ENCODE data around the gene TSSK2.

TSSK2 gene

DNA sequence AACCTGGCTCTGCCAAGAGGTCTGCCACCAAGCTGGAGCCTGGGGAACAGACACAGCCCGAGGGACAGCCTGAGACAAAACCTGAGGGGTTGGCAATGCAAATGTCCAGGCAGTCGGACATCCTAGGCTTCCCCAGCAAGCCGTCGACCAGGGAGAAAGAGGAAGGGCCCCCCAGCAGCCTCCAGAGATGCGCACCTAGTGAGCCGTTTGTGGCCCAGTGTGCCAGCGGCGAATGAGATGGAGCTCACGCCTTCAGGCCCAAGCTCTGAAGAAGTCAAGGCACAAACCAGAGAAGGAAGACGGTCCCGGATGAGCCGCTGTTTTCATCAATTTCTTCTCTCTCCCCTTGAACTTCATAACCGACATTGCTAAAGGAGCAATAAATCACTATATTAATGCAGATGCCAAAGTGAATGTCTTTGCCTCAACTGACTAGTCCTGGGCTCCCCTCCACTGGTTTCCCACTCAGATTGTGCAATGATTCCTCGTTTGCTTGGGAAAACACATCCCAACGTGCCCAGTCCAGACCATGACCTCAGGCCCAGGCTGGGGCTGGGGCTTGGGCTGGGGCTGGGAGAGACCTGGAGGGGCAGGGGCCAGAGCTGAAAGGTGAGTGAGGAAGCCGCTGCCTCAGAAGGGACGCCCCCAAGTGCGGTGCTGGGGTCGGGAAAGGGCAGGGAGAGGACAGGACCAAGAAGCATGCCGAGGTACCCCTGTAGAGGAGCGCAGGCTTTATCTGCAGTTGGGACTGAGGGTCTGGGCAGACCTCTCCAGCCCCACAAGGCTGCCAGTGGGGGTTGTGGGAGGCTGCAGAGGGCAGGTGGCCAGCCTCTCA, 5.4 kb upstream of the TSSK2 start:
- no peak for DNase-seq

DNA sequence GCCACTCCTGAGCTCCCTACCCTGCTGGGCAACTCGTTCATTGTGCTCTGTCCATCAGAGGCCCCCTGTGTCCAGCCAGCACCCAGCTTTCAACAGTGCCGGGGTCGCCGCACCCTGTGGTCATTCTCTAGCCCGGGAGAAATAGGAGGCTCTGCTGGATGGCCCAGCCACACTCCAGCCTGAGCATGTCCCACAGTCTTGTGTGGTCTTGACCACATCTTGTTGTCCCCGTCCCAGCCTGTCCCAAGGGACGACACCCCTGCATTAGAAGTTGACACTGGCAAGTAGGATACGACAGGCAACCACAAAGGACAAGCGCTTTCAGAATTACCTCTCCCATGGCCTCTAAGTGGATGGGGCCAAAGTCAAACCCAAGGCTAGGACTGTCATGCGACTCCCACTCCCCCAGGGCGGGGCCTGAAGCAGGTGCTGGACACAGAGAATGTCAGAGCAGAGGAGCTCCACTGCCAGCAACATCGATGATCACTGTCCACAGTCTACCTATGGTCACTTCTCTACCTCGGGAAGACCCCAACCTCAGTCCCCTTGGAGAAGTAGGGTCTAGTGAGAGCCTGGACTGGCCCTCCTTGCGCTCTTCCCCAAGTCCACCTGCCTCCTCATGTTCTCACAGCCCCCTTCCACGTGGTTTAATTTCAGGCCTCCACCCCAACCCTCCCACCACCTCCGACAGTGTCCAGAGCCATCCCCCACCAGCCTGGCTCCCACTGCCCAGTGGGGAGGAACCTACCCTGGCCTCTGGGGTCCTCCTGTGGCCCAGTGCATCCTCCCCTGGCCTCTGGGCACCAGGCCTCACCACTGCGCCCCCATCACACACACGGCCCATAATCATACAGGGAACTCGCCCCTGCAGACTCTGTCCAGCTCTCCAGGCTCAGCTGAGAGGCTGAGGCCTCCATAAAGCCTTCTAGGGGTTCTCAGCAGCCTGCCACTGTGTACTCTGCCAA, 4.5 kb upstream of the TSSK2 start:
- no peak for DNase-seq

DNA sequence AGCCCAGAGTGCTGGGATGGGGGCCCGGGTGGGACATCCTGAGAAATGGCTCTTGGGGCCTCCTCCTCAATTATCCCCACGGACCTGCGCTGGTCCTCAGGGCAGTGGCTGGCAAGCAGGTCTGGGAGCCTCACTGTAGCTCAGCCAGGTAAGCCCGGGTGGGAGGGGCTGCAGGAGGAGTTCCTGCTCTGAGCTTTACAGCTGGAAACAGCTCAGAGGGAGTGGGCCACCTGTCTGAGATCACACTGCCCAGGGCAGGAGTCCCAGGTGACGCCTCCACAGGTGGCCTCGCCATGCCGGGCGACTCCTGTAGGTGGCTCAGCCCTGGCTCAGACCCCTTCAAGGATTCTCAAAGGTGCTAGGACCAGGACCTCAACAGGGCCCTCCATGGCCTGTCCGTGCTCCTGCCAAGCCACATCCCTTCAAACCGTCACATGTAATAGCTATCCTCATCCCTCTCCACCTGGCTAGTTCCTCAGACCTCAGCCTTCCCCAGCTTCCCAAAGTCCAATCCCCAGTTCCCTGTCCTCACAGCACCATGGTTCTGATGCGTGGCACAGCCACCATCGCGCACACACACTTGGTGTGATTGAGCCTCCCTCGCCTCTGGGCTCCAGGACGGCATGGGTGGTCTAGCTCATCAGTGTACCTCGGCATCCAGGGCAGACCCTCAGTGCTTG, 3.6 kb upstream of the TSSK2 start:
- DNase-seq, result no peak

DNA sequence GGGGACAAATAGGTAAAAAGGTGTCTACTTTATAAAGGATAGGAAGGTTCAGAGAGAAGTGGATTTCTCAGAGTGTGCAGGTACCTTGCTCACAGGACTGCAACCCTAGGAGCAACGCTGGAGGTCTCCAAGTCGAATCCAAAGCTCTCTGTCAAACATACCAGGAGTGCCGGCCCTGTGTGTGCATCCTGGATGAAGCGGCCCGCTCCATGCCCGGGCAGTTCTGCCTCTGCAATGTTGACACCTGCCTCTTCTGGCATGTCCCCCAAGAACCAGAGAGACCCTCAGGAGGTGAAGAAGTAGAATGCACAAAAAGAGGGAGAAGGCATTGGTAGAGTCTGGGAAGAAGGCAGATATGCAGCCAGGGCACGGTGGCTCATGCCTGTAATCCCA, 3.1 kb upstream of the TSSK2 start:
- no peak for DNase-seq

DNA sequence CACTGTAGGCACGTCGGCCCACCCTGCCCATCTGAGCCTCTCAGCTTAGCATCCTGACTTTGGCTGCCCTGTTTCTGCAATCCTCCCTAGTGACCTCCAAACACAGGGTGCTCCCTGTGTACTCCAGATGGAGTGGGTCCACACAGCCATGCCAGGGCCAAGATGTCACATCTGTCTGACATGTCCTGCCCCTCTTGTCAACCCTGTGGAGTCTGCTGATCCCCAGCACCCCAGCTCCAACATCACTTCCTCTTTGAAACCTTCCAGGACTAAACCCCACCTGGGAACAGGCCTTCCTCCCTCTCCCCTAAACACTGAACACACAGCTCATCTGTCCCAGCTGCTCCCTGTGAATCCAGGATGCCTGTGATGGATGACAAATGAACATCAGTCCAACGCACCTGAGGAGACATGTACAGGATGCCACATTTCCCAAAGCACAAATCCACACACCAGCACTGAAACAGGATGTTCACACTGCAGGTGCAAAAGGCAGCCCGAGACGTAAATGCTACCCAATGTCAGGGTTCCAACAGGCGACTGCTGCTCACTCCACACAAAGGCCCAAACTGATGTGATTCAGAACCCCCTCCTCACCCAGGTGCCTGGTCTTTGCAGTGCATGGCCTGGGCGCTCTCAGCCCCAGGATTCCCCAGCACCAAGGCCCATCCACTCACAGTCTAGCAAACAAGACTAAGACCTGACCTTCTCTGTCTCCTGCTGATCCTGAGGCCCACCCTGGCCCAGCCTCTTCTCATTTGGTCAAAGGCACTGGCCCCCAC, 2.0 kb upstream of the TSSK2 start:
- no peak for DNase-seq

DNA sequence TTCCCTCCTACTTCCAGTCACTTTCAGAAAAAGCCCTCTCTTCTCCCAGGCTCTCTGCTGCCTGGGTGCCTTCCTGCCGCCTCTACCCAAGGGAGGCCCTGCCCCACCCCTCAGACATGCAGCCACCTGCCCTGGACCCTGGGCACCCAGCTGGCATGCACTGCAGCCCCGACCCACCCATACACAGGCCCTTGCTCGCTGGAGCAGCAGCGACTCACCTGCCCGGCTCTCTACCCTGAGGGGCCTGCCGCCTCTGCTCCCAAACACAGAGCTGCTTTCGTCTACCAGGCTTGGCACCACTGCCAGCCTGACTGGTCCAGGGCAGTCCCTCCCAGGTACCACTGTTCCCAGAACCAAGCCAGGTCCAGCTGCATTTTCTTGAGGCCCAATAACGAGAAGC, 1.2 kb upstream of the TSSK2 start:
- DNase-seq, result no peak

DNA sequence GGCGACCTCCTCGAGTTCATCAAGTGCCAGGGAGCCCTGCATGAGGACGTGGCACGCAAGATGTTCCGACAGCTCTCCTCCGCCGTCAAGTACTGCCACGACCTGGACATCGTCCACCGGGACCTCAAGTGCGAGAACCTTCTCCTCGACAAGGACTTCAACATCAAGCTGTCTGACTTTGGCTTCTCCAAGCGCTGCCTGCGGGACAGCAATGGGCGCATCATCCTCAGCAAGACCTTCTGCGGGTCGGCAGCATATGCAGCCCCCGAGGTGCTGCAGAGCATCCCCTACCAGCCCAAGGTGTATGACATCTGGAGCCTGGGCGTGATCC, 542 bp downstream of the TSSK2 start:
- no peak for DNase-seq

DNA sequence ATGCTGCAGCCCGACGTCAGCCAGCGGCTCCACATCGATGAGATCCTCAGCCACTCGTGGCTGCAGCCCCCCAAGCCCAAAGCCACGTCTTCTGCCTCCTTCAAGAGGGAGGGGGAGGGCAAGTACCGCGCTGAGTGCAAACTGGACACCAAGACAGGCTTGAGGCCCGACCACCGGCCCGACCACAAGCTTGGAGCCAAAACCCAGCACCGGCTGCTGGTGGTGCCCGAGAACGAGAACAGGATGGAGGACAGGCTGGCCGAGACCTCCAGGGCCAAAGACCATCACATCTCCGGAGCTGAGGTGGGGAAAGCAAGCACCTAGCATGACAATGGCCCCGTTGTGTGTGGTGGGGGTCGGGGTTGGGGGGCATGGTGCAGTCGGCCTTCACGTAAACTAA, 1.0 kb downstream of the TSSK2 start:
- no peak for DNase-seq

DNA sequence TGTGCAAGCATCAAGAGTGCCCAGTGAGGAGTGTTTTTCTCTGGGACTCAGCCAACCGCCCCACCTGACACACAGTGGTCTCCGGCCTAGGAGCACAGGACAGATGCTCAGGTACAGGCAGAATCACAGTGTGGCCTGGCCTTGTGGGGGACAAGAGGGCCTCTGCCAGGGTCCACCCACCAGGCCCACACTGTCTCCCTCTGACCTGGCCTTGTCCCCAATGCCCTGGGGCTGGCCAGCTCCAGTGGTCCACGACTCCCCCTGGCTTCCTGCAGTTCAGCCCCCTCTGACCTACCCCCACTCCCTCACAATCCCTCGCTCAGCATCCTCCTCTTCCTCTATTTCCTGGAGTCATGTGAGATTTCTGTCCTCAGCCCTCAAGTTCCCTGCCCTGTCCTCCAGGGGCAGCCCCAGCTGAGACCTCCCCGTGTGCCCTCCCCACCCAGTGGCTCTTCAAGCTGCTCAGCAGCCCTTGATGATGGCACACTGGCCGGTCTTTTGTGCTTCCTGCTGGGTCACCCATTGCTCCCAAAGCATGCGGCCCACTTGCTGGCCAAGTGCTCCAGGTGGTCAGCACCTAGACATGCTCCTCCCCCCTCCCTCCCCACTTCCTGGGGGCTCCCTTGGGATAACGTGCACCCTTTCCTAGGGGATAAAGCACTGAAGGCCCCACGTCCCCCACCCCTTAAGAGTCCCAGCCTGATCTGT, 1.7 kb downstream of the TSSK2 start:
- DNase-seq, result no peak

DNA sequence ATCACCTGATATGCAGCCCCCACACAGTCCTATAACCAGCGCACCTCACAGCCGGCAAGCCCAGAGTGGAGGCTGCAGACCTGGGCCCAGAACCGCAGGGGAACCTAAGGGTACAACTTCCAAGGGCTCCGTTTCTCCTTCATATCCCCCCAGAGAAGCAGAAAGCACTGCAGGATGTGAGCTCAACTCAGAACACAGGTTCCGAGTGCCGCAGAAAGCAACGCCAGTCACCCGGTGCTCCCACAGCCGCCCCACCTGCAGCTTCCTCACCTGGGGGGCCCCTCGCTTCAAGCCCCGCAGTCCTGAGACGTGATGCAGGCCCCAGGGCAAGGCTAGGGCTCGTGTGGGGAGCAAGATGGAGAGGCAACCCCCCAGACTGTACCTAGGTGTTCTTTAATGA, 2.5 kb downstream of the TSSK2 start:
- DNase-seq, result no peak

DNA sequence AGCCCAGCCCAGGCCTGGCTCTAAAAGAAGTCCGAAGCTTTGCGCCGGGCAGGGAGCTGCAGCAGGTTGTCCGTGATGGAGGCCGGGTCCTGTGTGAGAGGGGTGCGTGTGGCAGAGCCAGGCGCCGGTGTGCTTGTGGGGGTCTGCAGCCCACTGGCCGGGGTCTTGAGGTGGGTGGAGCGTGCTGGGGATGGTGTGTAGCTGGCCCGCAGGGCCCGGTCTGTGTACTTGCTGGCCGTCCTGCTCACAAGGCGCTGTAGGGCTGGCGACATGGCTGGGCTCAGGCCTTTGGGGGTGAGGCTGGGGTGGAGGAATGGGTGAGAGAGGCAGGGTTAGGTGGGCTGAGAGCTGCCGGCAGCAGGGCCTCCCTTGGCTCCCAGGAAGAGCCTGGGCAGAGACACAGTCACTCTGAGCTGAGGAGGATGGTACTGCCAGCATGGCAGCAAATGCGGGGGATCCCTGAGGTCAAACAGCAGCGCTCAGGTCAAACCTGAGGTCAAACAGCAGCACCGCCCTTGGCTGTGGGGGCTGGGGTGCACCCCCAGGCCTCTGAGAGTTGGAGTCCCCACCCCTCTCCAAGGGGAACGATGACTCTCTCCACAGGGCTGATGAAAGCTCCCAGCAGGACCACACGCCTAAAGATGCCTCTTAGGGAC, 3.2 kb downstream of the TSSK2 start:
- no peak for DNase-seq

DNA sequence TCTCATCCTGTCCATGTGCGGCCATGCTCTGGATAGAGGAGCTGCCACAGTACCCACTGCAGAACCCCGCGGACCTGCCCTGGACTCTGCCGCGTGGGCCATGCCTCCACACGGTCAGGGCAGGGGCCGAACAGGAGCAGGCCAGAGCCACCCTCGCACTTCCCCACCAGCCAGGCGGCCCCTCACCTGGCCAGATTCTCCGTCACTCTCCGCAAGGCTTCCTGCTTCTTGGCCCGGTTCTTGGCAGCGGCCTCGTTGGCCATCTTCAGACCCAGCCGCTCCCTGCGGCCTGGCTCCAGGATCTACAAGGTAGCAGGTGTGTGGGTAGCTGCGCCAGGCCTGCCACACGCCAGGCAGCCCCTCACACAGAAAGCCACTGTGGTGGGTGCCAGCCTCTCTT, 3.8 kb downstream of the TSSK2 start:
- no peak for DNase-seq

DNA sequence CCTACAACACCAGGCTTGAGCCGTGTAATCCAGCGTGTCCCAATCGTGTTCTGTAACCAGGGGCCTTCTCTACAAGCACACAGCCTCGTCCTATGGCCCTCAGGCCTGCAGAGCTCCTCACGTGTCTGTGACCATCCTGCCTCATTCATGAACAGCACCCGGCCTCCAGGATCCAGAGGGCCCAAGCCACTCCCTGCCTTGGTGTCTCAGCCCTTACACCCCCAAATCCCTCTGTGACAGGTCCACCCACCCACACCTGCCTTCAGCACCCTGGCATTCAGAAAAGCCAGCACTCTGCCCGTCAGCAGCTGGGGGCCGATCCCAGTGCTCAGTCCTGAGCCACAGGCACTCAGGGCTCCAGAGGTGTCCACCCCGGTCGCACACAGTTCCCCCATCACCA, 5.8 kb downstream of the TSSK2 start:
- DNase-seq, result no peak

DNA sequence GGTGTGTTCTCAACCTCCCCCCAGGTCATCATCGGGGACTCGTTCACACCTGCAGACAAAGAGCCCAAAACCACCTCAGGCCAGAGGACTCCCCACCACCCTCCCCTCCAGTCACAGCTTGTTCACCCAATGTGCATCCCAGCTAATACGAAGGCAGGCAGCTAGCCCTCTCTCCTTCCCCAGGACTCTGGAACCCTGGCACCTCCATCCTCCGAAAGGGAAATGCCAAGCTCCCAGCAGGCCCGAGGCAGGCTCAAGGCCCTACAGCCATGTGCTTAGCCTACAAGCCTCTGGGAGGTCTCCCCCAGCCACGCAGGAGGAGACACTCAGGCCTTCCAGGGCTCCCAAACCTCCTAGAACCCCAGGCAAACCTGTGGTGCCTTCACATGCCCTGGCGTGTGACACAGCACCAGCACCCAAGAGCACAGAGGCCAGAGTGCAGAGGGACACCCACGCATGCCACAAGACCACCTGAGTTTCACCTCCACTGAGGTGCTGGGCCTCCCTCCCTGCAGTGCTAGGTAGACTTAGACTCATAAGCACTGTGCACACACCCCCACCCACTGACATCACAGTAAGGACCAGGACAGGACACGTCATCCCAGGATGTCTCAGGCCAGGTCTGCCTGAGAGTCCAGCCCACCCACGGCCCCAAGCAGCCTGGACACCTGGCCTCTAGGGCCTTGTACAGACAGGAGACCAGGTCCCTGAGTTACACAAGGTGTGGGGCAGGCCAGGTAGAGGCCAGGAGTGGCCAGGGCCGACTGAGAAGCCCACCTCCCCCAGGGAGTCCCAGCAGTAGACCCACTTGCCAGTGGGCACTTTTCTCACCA, 6.5 kb downstream of the TSSK2 start:
- DNase-seq, result no peak

DNA sequence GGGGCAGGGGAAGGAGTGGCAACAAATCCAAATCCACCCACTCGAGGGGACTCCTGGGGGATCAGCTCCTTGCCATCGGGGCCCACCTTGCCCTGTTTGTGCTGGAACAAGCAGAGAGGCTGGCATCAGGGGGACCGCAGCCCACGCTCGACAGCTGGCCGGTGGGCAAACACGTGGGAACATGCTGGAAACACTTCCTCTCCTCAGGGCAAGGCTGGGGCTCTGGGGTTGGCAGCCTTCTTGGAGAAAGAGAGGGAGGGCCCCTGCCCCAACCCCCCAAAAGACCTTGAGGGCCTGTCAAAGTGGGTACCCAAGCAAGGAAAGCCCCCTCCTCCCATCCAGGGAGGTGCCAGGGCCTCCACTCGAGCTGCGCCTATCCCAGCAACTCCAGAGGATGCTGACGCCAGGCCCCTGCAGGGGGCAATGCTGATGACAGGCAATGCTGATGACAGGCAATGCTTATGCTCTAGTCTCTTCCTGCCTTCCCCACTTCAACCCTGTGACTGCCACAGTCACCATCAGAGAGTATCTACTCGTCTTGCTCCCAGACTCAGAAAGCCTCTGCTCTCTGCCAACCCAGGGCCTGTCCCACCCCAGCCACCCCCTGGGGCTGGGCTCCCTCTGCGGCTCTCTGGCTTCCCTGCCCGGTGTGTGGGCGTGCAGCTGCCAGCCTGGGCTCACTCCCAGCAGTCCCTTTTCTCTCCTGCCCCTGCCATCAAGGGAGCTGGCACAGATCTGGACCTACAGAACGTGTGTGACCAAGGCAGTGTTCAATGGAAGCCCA, 7.3 kb downstream of the TSSK2 start:
- DNase-seq, result no peak

DNA sequence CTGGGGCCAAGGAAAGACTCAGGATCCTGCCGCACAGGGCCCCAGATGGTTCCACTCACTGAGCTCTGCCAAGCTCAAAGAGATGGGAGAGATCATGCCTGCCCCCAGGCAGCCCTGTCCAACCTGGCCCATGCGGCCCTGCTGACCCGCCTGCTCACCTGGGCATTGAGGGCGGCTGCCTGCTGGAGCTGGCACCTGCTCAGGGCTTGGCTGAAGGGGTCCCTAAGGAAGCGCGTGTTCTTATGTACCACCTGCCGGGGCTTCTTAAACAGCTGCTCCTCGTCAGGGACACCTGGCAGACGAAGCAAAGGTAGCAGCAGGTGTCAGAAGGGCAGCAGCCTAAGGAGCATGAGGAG, 7.9 kb downstream of the TSSK2 start:
- no peak for DNase-seq

DNA sequence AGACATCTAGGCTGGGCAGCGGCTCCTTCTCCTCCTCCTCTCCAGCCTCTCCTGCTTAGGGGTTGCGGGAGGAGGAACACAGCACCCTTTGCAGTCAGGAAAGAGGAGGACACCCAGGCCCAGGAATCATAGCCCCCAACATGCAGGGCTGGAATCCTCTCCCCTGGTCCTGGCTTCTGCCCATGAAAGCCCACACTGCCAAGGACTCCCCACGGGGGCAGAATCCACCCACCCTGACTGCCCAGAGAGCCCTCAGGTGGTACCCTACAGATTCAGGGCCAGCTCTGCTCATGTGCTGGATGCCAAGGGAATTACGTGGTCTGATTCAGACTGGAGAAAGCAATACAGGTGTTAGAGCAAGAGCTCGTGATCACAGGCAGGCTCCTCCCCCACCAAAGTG, 8.9 kb downstream of the TSSK2 start:
- no peak for DNase-seq

DNA sequence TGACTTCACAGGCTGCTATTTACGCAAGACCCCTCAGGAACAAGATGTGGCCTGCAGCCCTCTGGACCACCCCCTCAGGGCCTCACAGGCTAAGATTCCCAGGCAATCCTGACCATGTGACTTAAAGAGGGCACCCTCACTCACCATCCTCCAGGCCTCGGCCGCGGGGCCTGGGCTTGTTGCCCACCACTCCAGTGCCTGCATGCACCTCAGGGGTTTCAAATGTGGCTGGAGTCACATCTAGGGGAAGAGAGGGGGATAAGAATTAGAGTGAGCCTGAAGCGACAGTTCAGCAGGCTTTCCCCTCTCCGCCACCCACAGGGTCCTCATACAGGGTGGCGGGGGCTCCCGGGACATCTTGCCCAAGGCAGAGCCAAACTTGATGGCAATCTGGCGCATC, 11.3 kb downstream of the TSSK2 start:
- DNase-seq, result no peak

DNA sequence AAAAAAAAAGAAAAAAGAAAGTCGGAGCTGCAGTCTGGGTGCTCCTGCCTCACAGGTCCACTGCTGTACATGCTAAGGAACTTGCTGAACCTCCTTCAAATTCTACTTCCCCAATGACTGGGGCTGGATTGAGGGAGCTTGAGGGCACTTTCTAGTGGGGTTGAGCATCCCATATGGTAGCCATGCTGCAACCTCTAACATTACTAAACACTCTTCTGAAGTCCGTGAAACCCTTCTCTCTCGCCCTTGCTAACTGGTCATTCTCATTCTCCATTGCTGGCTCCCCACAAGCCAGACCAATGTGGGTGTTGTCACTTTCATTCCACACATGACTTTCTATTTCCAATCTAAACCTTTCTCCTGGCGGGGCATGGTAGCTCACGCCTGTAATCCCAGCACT, 12.1 kb downstream of the TSSK2 start:
- DNase-seq, result no peak

DNA sequence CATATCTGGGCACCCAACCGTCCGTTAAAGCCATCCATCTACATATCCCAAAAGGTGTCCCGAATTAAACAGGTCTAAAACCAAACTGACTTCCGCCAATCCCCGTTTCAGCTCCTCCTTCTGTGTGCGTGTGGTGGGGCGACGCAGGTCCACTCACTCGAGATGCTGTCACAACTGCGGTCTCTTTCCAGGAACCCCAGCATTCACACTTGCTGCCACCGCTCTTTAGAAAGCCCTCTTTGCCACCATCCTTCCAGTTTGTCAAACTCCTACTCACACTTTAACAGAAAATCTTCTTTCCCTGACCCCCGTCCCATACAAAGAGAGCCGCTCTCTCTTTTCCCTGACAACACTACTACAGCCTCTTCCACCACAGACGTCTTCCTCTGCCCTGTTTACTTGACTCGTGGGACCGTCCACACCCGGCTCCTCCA, 12.9 kb downstream of the TSSK2 start:
- peak in 1 of 4 experiments; percentile 32 for DNase-seq

Data from activated naive CD4-positive, alpha-beta T cell (primary cell).